ENCODE results near the gene MAP1LC3A. TPM values are rescaled to one million over a fixed set of nuclear protein-coding genes. Genes with fewer than 3 reads are reported as not detected.

Gene MAP1LC3A
- total and polyA plus RNA-seq, 2 donors (not counting 3 experiments of a cell fraction or from before 2014, with no cell fraction given): 32.1 to 39.8 TPM

- Histone ChIP-seq H3K4me1 (ENCODE audit: control insufficient read depth, extremely low read depth, insufficient read depth, low read length) (no peaks in the 10 kb centered on the region), H3K9me1 (replicated peaks; ENCODE audit: control insufficient read depth, extremely low read depth, insufficient read depth, low read length) (no peaks in the 10 kb centered on the region), H3K9me3 (replicated peaks; ENCODE audit: control insufficient read depth, insufficient read depth, low read length) (no peaks in the 10 kb centered on the region), H3K4me2 (ENCODE audit: insufficient read depth, low read length) (no peak overlapping the region), H4K20me1 (replicated peaks; ENCODE audit: control insufficient read depth, extremely low read depth, insufficient read depth, low read length) (no peaks in the 10 kb centered on the region), H3K27me3 (ENCODE audit: control insufficient read depth in 2 of 2, insufficient read depth in 2 of 2, low read length in 2 of 2) (no peaks in the 10 kb centered on the region), H2AFZ (ENCODE audit: low read depth, low read length) (no peak overlapping the region), H3K9ac (replicated peaks; ENCODE audit: extremely low read depth, insufficient read depth, low read length) (no peak overlapping the region), H3K27ac (ENCODE audit: insufficient read depth, low read depth, low read length) (no peak overlapping the region), H3K36me3 (ENCODE audit: control insufficient read depth in 2 of 2, extremely low read depth in 1 of 2, insufficient read depth in 2 of 2, low read length in 2 of 2) (peaks cover 9 to 12% of the 10 kb centered on the region in 2 experiments), H3K4me3 (replicated peaks in 1 of 3; ENCODE audit: insufficient read depth in 1 of 3, low read depth in 1 of 3, low read length in 3 of 3) (no peak overlapping the region), H3K79me2 (ENCODE audit: control insufficient read depth, insufficient read depth, low read length) (no peaks in the 10 kb centered on the region)
- dilution Hi-C loops (cut with MboI; ENCODE audit: extremely low pct_ligation_motif_present, low sequenced_read_pairs): no loop called here
- DNase-seq (ENCODE audit: low read depth, low spot score) (no peak), FAIRE-seq (no peak)
- no TSS peak for BruUV-seq (replicated peaks)
- ChIA-PET CTCF (interaction anchor here (0.6 to 1.4 kb wide), 6 partner anchors 10 to 232 kb away, joined by 3 to 4 read pairs (median 3); no protein-coding TSS in a partner anchor), POLR2A (no interaction called here)
- intact Hi-C loops (cut with micrococcal nuclease): no loop called here
- TF ChIP-seq FOS (IDR thresholded peaks at IDR 0.05; ENCODE audit: borderline replicate concordance, insufficient read depth, low read length) (no peak), GATA2 (IDR thresholded peaks at IDR 0.05; ENCODE audit: insufficient read depth, insufficient read length, low read depth, low read length) (no peak), POLR2AphosphoS5 (IDR thresholded peaks at IDR 0.05; ENCODE audit: insufficient read depth, low read depth, low read length) (no peak), POLR2A (IDR thresholded peaks at IDR 0.05; ENCODE audit: low read depth, low read length) (no peak), JUN (IDR thresholded peaks at IDR 0.05; ENCODE audit: borderline replicate concordance, insufficient read depth, insufficient read length, low read depth) (no peak), MAX (IDR thresholded peaks at IDR 0.05; ENCODE audit: insufficient read depth, insufficient read length) (no peak), MYC (IDR thresholded peaks at IDR 0.05; ENCODE audit: low read depth, low read length) (no peak), EZH2 (IDR thresholded peaks at IDR 0.05; ENCODE audit: borderline replicate concordance, low read depth, low read length, severe bottlenecking) (no peak), CTCF (IDR thresholded peaks at IDR 0.05; ENCODE audit: extremely low read depth in 1 of 2, insufficient read depth in 1 of 2, low read depth in 1 of 2, low read length in 2 of 2) (no peak)
Measured at GRCh38 chr20:34544109-34544796, 14.3 kb upstream of the MAP1LC3A start.

Data from endothelial cell of umbilical vein (primary cell).